Erythroblast (primary cell): ENCODE results near the gene RGMA.

Experiments used
- GATA1 ChIP-seq: IDR thresholded peaks from 2 replicates; pipeline ENCODE4 v1.6.1; 2011; ENCODE audit warnings: low read depth, mild to moderate bottlenecking, control low read depth, low read length, moderate library complexity
- POLR2A ChIP-seq: IDR thresholded peaks from 2 replicates; pipeline ENCODE4 v1.6.1; 2011; ENCODE audit warnings: mild to moderate bottlenecking, low read length

DNA sequence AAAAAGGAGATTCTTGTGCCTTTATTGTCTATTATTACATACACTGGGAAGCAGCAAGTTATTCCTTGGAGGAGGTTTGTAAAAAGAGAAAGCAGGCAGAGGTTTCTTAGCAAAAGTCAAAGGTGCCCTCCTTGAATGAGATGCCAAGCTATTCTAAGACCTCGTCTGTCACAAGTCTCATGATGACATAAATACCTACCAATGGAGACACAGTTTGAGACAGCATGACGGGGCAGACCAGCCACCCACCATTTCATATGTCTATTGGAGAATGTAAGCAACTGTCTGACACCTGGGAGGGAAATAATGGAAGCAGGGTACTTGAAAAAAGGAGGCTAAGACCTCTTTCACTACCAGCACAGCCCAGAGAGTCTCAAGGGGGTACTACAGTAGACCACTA lies 2.2 kb downstream of the RGMA start:
- no peak for TF ChIP-seq POLR2A
- TF ChIP-seq GATA1 = no peak
